ENCODE measurements around the gene MARK4.

DNA sequence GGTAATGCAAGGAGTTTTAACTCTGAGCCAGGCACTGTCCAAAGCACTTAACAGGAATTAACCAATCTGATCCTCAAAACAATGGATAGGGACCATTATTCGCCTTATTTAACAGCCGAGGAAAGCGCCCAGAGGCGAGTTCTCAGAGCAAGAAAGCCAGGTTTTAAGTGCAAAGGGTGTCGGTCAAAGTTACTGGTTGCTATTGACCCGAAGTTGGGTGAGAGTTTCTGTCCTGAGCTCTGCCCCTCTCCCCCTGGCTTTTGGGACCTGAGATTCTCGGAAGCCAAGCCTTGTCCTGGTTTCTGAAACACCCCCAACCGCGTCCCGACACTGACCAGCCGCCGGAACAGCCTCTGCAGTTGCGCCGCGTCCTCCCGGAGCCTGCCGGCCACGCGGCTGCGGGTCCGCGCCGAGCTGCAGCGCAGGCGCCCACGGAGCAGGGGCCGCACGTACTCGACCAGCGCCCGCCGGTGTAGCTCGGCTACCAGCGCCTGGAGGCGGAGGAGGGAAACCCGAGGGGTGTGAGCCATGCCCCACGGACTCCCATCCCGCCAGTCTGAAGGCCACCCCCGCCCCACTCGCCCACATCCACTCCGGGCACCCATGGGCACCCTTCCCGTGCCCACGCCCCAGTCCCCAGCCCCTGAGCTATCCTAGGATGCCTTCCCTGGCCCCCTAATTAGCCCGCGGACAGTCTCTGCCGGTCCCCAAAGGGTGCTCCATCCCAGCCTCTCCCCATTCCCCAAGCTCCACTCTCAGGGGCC, 33.7 kb upstream of the MARK4 start:
- TF ChIP-seq, protein P1, sequence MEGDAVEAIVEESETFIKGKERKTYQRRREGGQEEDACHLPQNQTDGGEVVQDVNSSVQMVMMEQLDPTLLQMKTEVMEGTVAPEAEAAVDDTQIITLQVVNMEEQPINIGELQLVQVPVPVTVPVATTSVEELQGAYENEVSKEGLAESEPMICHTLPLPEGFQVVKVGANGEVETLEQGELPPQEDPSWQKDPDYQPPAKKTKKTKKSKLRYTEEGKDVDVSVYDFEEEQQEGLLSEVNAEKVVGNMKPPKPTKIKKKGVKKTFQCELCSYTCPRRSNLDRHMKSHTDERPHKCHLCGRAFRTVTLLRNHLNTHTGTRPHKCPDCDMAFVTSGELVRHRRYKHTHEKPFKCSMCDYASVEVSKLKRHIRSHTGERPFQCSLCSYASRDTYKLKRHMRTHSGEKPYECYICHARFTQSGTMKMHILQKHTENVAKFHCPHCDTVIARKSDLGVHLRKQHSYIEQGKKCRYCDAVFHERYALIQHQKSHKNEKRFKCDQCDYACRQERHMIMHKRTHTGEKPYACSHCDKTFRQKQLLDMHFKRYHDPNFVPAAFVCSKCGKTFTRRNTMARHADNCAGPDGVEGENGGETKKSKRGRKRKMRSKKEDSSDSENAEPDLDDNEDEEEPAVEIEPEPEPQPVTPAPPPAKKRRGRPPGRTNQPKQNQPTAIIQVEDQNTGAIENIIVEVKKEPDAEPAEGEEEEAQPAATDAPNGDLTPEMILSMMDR (IDR thresholded peaks at IDR 0.05) = no peak
- TF ChIP-seq EP300 (IDR thresholded peaks at IDR 0.05) (no peak), POLR2AphosphoS5 (IDR thresholded peaks at IDR 0.05) (no peak)
